Panc1 (cell line): ENCODE data around the gene IBTK. TPM values are rescaled to one million over a fixed set of nuclear protein-coding genes. Genes with fewer than 3 reads are reported as not detected.

Experiments
- ATAC-seq: fragments of 200-7000 bp; cut with Tn5 transposase; 2 replicates; pipeline ENCODE4 v1.9.1; 2020; ENCODE audit warnings: mild to moderate bottlenecking, moderate library complexity
- BruUV-seq: library from RNA; stranded (reverse); fragments of 400-500 nt; replicated peaks from 2 replicates; lab custom pipeline; 2021; lab: Mats Ljungman, UMichigan
- CTCF ChIA-PET: fragments of 300-600 bp; sonication (Branson Sonifier 250); formaldehyde crosslinking; loops from one replicate; lab custom pipeline; 2022; ENCODE audit warnings: antibody characterized with exemption; lab: Charles Lee
- POLR2A ChIA-PET: fragments of 300-600 bp; sonication (Branson Sonifier 250); formaldehyde crosslinking; loops from one replicate; lab custom pipeline; 2022; ENCODE audit warnings: antibody characterized with exemption; lab: Charles Lee
- DNase-seq: peaks from one replicate; pipeline ENCODE4 v3.0.0-alpha.2; 2010; ENCODE audit warnings: low read depth, low spot score
- H3K27ac ChIP-seq: 2 replicates; pipeline ENCODE4 v1.5.1; 2011; ENCODE audit warnings: mild to moderate bottlenecking, low read length, inconsistent platforms
- H3K27me3 ChIP-seq: fragments of 200-500 bp; sonication (Bioruptor generic); 2 replicates; pipeline ENCODE4 v1.6.0; 2014; ENCODE audit warnings: low read length, inconsistent platforms; ENCODE audit not compliant: control insufficient read depth, insufficient read depth
- H3K36me3 ChIP-seq: fragments of 200-500 bp; sonication (Bioruptor generic); 2 replicates; pipeline ENCODE4 v1.5.1; 2014; ENCODE audit warnings: inconsistent platforms, mild to moderate bottlenecking, low read length, moderate library complexity; ENCODE audit not compliant: control insufficient read depth, insufficient read depth
- H3K4me1 ChIP-seq: 2 replicates; pipeline ENCODE4 v1.5.1; 2011; ENCODE audit warnings: inconsistent platforms, mild to moderate bottlenecking, low read length, moderate library complexity; ENCODE audit not compliant: control insufficient read depth, insufficient read depth
- H3K4me3 ChIP-seq, 2 experiments: 2 replicates each; pipeline ENCODE4 v1.5.1; 2011 to 2012; ENCODE audit warnings: low read depth in 2 of 2, low read length in 2 of 2, mild to moderate bottlenecking in 2 of 2, inconsistent platforms in 1 of 2, moderate library complexity in 1 of 2
- H3K9me3 ChIP-seq: fragments of 200-500 bp; sonication (Bioruptor generic); 2 replicates; pipeline ENCODE4 v1.5.1; 2014; ENCODE audit warnings: low read depth, mild to moderate bottlenecking, inconsistent platforms, low read length, moderate library complexity; ENCODE audit not compliant: control insufficient read depth, insufficient read depth
- POLR2AphosphoS5 ChIP-seq: IDR thresholded peaks from 2 replicates; pipeline ENCODE4 v1.6.1; 2012; ENCODE audit warnings: mild to moderate bottlenecking, low read depth, low read length, moderate library complexity
- SIN3A ChIP-seq: IDR thresholded peaks from 2 replicates; pipeline ENCODE4 v1.6.1; 2012; ENCODE audit warnings: low read depth, mild to moderate bottlenecking, low read length, moderate library complexity, borderline replicate concordance; ENCODE audit not compliant: insufficient read depth
- TCF7L2 ChIP-seq: IDR thresholded peaks from 2 replicates; pipeline ENCODE4 v1.6.1; 2011; ENCODE audit warnings: mild to moderate bottlenecking, low read depth, low read length, inconsistent platforms
- in situ Hi-C: cut with HindIII; loops from 2 replicates; pipeline ENCODE4 v1.10.0; 2016; ENCODE audit warnings: low sequenced_read_pairs, low pct_unique_long_range_greater_than_20kb
- intact Hi-C: fragments of 100-400 bp; cut with micrococcal nuclease; formaldehyde crosslinking; loops from one replicate; pipeline ENCODE4 v1.10.0; 2022; ENCODE audit not compliant: unreplicated experiment
- total RNA-seq: library from RNA; stranded (reverse); gene quantifications from one replicate; pipeline ENCODE4 v1.2.1, GENCODE V29; 2021; ENCODE audit not compliant: unreplicated experiment
- TF ChIP-seq, protein P1 (sequence below), 2 experiments: IDR thresholded peaks; 2 replicates each; pipeline ENCODE4 v1.6.1; 2011 to 2012; ENCODE audit warnings: low read depth in 2 of 2, control low read depth in 1 of 2, low read length in 1 of 2, mild to moderate bottlenecking in 1 of 2, moderate library complexity in 1 of 2; ENCODE audit not compliant: insufficient read depth in 1 of 2
- TF ChIP-seq, protein P2 (sequence below): fragments of 450-650 bp; IDR thresholded peaks from 2 replicates; pipeline ENCODE4 v1.5.1; 2017; ENCODE audit warnings: mild to moderate bottlenecking

Gene IBTK
- total RNA-seq, 1 experiment from 2014 or later = 73.2 TPM

GRCh38 chr6:82195619-82196018, 51.9 kb downstream of the IBTK start:
- Histone ChIP-seq H3K27ac (no peak overlapping the region), H3K4me1 (no peaks in the 10 kb centered on the region), H3K36me3 (peaks cover 82% of the 10 kb centered on the region), H3K4me3 (no peak overlapping the region), H3K9me3 (no peaks in the 10 kb centered on the region), H3K27me3 (no peaks in the 10 kb centered on the region)
- no peak for DNase-seq
- TF ChIP-seq TCF7L2 (no peak), SIN3A (no peak), POLR2AphosphoS5 (no peak)
- TF ChIP-seq, protein P1, sequence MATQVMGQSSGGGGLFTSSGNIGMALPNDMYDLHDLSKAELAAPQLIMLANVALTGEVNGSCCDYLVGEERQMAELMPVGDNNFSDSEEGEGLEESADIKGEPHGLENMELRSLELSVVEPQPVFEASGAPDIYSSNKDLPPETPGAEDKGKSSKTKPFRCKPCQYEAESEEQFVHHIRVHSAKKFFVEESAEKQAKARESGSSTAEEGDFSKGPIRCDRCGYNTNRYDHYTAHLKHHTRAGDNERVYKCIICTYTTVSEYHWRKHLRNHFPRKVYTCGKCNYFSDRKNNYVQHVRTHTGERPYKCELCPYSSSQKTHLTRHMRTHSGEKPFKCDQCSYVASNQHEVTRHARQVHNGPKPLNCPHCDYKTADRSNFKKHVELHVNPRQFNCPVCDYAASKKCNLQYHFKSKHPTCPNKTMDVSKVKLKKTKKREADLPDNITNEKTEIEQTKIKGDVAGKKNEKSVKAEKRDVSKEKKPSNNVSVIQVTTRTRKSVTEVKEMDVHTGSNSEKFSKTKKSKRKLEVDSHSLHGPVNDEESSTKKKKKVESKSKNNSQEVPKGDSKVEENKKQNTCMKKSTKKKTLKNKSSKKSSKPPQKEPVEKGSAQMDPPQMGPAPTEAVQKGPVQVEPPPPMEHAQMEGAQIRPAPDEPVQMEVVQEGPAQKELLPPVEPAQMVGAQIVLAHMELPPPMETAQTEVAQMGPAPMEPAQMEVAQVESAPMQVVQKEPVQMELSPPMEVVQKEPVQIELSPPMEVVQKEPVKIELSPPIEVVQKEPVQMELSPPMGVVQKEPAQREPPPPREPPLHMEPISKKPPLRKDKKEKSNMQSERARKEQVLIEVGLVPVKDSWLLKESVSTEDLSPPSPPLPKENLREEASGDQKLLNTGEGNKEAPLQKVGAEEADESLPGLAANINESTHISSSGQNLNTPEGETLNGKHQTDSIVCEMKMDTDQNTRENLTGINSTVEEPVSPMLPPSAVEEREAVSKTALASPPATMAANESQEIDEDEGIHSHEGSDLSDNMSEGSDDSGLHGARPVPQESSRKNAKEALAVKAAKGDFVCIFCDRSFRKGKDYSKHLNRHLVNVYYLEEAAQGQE (IDR thresholded peaks at IDR 0.05; ENCODE audit: insufficient read depth in 1 of 2, low read depth in 2 of 2, low read length in 1 of 2) = no peak
- TF ChIP-seq, protein P2, sequence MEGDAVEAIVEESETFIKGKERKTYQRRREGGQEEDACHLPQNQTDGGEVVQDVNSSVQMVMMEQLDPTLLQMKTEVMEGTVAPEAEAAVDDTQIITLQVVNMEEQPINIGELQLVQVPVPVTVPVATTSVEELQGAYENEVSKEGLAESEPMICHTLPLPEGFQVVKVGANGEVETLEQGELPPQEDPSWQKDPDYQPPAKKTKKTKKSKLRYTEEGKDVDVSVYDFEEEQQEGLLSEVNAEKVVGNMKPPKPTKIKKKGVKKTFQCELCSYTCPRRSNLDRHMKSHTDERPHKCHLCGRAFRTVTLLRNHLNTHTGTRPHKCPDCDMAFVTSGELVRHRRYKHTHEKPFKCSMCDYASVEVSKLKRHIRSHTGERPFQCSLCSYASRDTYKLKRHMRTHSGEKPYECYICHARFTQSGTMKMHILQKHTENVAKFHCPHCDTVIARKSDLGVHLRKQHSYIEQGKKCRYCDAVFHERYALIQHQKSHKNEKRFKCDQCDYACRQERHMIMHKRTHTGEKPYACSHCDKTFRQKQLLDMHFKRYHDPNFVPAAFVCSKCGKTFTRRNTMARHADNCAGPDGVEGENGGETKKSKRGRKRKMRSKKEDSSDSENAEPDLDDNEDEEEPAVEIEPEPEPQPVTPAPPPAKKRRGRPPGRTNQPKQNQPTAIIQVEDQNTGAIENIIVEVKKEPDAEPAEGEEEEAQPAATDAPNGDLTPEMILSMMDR = no peak
- intact Hi-C loops (no loop called here), in situ Hi-C loops (no loop called here)
- BruUV-seq = no TSS peak
- POLR2A ChIA-PET = no interaction called here
- CTCF ChIA-PET = no interaction called here
- no peak for ATAC-seq

DNA sequence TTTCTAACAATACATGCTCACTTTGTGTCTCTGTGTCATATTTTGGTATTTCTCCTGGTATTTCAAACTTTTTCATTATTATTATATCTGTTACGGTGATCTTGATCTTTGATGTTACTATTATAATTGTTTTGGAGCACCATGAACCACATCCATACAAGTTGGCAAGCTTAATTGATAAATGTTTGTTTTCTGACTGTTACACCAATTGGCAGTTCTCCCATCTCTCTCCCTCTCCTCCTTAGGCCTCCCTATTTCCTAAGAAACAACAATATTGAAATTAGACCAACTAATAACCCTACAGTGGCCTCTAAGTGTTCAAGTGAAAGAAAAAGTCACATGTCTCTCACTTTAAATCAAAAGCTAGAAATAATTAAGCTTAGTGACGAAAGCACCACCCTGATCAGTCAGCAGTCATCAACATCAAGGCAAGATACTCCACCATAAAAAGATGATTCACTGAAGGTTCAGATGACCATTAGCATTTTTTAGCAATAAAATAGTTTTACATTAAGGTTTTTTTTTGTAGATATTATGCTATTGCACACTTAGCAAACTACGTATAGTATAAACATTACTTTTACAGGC, 61.5 kb downstream of the IBTK start:
- ATAC-seq (no peak), DNase-seq (no peak)
- no TSS peak for BruUV-seq
- in situ Hi-C loops (no loop called here), intact Hi-C loops (no loop called here)
- Histone ChIP-seq H3K27ac (no peak overlapping the region), H3K9me3 (no peaks in the 10 kb centered on the region), H3K36me3 (peaks cover 46% of the 10 kb centered on the region), H3K4me3 (no peak overlapping the region), H3K4me1 (no peaks in the 10 kb centered on the region), H3K27me3 (no peaks in the 10 kb centered on the region)
- POLR2A ChIA-PET = no interaction called here
- CTCF ChIA-PET = no interaction called here
- TF ChIP-seq TCF7L2 = no peak
- no peak for TF ChIP-seq POLR2AphosphoS5
- TF ChIP-seq, protein P2 = no peak
